ENCODE measurements around the gene SLC6A12. TPM values are rescaled to one million over a fixed set of nuclear protein-coding genes. Genes with fewer than 3 reads are reported as not detected.

Gene SLC6A12
- total RNA-seq, 1 experiment from 2014 or later: 0.17 TPM

GRCh38 chr12:233615-233968 lies 19.6 kb upstream of the SLC6A12 start:
- no CpG with 5 or more reads among the region's 3 CpGs for WGBS (ENCODE audit: extremely low coverage, insufficient read length, low lambda C conversion rate)
- peaks cover 2% of the 10 kb centered on the region for H3K23me2 ChIP-seq (ENCODE audit: insufficient read length, low read depth, low read length, poor library complexity, severe bottlenecking)
- H2BK12ac ChIP-seq (ENCODE audit: insufficient read length, low read depth, low read length): no peak overlapping the region
- no peaks in the 10 kb centered on the region for H3K79me2 ChIP-seq (ENCODE audit: insufficient read depth, low read length)
- no peaks in the 10 kb centered on the region for H3K4me1 ChIP-seq (ENCODE audit: insufficient read depth, low read length)
- no peak for DNase-seq
- no peaks in the 10 kb centered on the region for H3K27me3 ChIP-seq (ENCODE audit: insufficient read depth, low read length)
- H2AK5ac ChIP-seq (ENCODE audit: insufficient read length, low read length): no peak overlapping the region
- no peak overlapping the region for H2BK120ac ChIP-seq (ENCODE audit: low read depth, low read length, poor library complexity, severe bottlenecking)
- H3K9me3 ChIP-seq (ENCODE audit: control insufficient read depth, low read depth, low read length): peaks cover 8% of the 10 kb centered on the region
- Mint-ChIP-seq H3K9me3 (peaks cover 22 to 23% of the 10 kb centered on the region in 2 experiments), H3K4me1 (peaks cover 10 to 33% of the 10 kb centered on the region in 2 experiments), H3K36me3 (ENCODE audit: insufficient read depth in 1 of 3, low read depth in 3 of 3) (peaks cover 3 to 17% (median 13%) of the 10 kb centered on the region in 3 experiments; a peak in 6 of 7 replicates), H3K27ac (no peak overlapping the region; a peak in 1 of 7 replicates), H3K27me3 (ENCODE audit: low read depth) (peaks cover 9% of the 10 kb centered on the region), H3K4me3 (no peak overlapping the region)
- no peaks in the 10 kb centered on the region for H3K79me1 ChIP-seq (ENCODE audit: insufficient read depth, low read depth, low read length, poor library complexity, severe bottlenecking)
- no peak overlapping the region for H2AFZ ChIP-seq (ENCODE audit: low read length)
- no peak overlapping the region for H3K4ac ChIP-seq (ENCODE audit: low read depth, low read length)
- H2BK15ac ChIP-seq (ENCODE audit: low read depth, low read length): no peak overlapping the region
- no peak overlapping the region for H4K8ac ChIP-seq (replicated peaks; ENCODE audit: insufficient read length, low read depth, low read length)
- H4K20me1 ChIP-seq (ENCODE audit: control insufficient read depth, insufficient read depth, insufficient read length): no peaks in the 10 kb centered on the region
- H3K23ac ChIP-seq (ENCODE audit: insufficient read length, low read depth, low read length): no peak overlapping the region
- H3K9ac ChIP-seq (ENCODE audit: extremely low read depth, insufficient read length, low read length): no peak overlapping the region
- no peak overlapping the region for H3K27ac ChIP-seq (ENCODE audit: insufficient read length, low read depth, low read length)
- TF ChIP-seq CTCF (conservative IDR thresholded peaks at IDR 0.05): no peak
- no peak overlapping the region for H3K4me2 ChIP-seq (ENCODE audit: insufficient read depth, insufficient read length, low read length)
- no peak overlapping the region for H4K5ac ChIP-seq (ENCODE audit: insufficient read length, low read depth, low read length)
- no peak overlapping the region for H2BK20ac ChIP-seq (ENCODE audit: low read depth, low read length, poor library complexity, severe bottlenecking)
- no peak overlapping the region for H3K14ac ChIP-seq (ENCODE audit: insufficient read depth, low read length)
- no peak overlapping the region for H3K56ac ChIP-seq (ENCODE audit: insufficient read length, low read depth, low read length)
- no peak overlapping the region for H3T11ph ChIP-seq (ENCODE audit: low read length)
- no peak overlapping the region for H4K91ac ChIP-seq (ENCODE audit: insufficient read length, low read depth, low read length)
- no peak overlapping the region for H2BK5ac ChIP-seq (ENCODE audit: insufficient read length, low read length)
- no peak overlapping the region for H3K18ac ChIP-seq (ENCODE audit: insufficient read length, low read depth, low read length)
